SK-N-SH (cell line): ENCODE measurements around the gene OGG1. TPM values are rescaled to one million over a fixed set of nuclear protein-coding genes. Genes with fewer than 3 reads are reported as not detected.

ENCODE experiments used
- CTCF ChIA-PET: fragments of 300-600, 350-600 bp; formaldehyde crosslinking; extraction: SDS; loops from one replicate; lab custom pipeline; 2021; lab: Yijun Ruan, JAX
- POLR2A ChIA-PET: fragments of 350-600 bp; sonication (Branson Sonifier 250); formaldehyde crosslinking; extraction: SDS; loops from one replicate; lab custom pipeline; 2020; ENCODE audit warnings: antibody characterized with exemption, inconsistent platforms; lab: Yijun Ruan, JAX
- DNase-seq: peaks from one replicate; pipeline ENCODE4 v3.0.0; 2012
- H2AFZ ChIP-seq: fragments of 200-600 bp; sonication (generic); 2 replicates; pipeline ENCODE4 v1.8.1; 2016; ENCODE audit warnings: antibody characterized with exemption, mild to moderate bottlenecking, low read depth
- H3F3A ChIP-seq: fragments of 200-600 bp; sonication (generic); replicated peaks from 2 replicates; pipeline ENCODE3; 2016; ENCODE audit warnings: antibody characterized with exemption, mild to moderate bottlenecking; ENCODE audit not compliant: insufficient read depth
- H3K27ac ChIP-seq, 2 experiments: fragments of 200-500 bp in 1 of 2; fragments of 200-600 bp in 1 of 2; sonication (Bioruptor generic) in 1 of 2; sonication (generic), shearing (Covaris generic) in 1 of 2; 2 replicates each; pipeline versions ENCODE4 v1.5.1 to v1.6.1; 2014 to 2016; ENCODE audit warnings: low read depth in 2 of 2, inconsistent platforms in 1 of 2, low read length in 1 of 2, mild to moderate bottlenecking in 1 of 2, mixed read lengths in 1 of 2
- H3K27me3 ChIP-seq: fragments of 200-600 bp; sonication (generic), shearing (Covaris generic); 2 replicates; pipeline ENCODE4 v1.6.1; 2016; ENCODE audit warnings: mixed run types; ENCODE audit not compliant: insufficient read depth
- H3K36me3 ChIP-seq, 2 experiments: fragments of 200-500 bp in 1 of 2; fragments of 200-600 bp in 1 of 2; sonication (Bioruptor generic) in 1 of 2; sonication (generic) in 1 of 2; replicated peaks in 1 of 2; 2 replicates each; pipeline versions ENCODE3 to v1.5.1; 2014 to 2016; ENCODE audit warnings: low read length in 1 of 2, mild to moderate bottlenecking in 1 of 2; ENCODE audit not compliant: insufficient read depth in 2 of 2, control insufficient read depth in 1 of 2
- H3K4me1 ChIP-seq, 2 experiments: fragments of 200-500 bp in 1 of 2; fragments of 200-600 bp in 1 of 2; sonication (Bioruptor generic) in 1 of 2; sonication (generic), shearing (Covaris generic) in 1 of 2; 2 replicates each; pipeline versions ENCODE4 v1.5.1 to v1.6.1; 2014 to 2016; ENCODE audit warnings: low read depth in 1 of 2, low read length in 1 of 2, mixed run types in 1 of 2; ENCODE audit not compliant: insufficient read depth in 2 of 2, control insufficient read depth in 1 of 2
- H3K4me2 ChIP-seq: fragments of 200-600 bp; sonication (generic), shearing (Covaris generic); 2 replicates; pipeline ENCODE4 v1.6.1; 2017; ENCODE audit warnings: mixed run types
- H3K4me3 ChIP-seq, 2 experiments: fragments of 200-500 bp in 1 of 2; fragments of 200-600 bp in 1 of 2; sonication (Bioruptor generic) in 1 of 2; sonication (generic), shearing (Covaris generic) in 1 of 2; 2 replicates each; pipeline versions ENCODE4 v1.5.1 to v1.8.1; 2014 to 2016; ENCODE audit warnings: low read depth in 2 of 2, inconsistent platforms in 1 of 2, low read length in 1 of 2, mild to moderate bottlenecking in 1 of 2, mixed read lengths in 1 of 2, moderate library complexity in 1 of 2
- H3K79me2 ChIP-seq: fragments of 200-600 bp; sonication (generic); 2 replicates; pipeline ENCODE4 v1.8.1; 2017; ENCODE audit warnings: mild to moderate bottlenecking; ENCODE audit not compliant: insufficient read depth
- H3K9ac ChIP-seq: fragments of 200-600 bp; sonication (generic); 2 replicates; pipeline ENCODE4 v1.6.1; 2017; ENCODE audit warnings: mixed run types
- H3K9me2 ChIP-seq: fragments of 200-600 bp; sonication (generic); 2 replicates; pipeline ENCODE4 v1.6.1; 2017; ENCODE audit warnings: mixed run types
- H3K9me3 ChIP-seq: fragments of 200-600 bp; sonication (generic); 2 replicates; pipeline ENCODE4 v1.6.1; 2017; ENCODE audit warnings: mixed run types, mild to moderate bottlenecking, moderate library complexity
- H4K20me1 ChIP-seq: fragments of 200-600 bp; sonication (generic); 2 replicates; pipeline ENCODE4 v1.6.1; 2017; ENCODE audit warnings: mild to moderate bottlenecking, mixed run types; ENCODE audit not compliant: insufficient read depth
- CHD2 ChIP-seq: fragments of 150-350 bp; IDR thresholded peaks from 2 replicates; pipeline ENCODE4 v1.6.1; 2018; ENCODE audit warnings: low read length; ENCODE audit not compliant: partially characterized antibody
- ELF1 ChIP-seq: IDR thresholded peaks from 2 replicates; pipeline ENCODE4 v1.4.0; 2012
- EP300 ChIP-seq, 2 experiments: IDR thresholded peaks; 2 replicates each; pipeline versions ENCODE4 v1.4.0 to v1.6.1; 2012; ENCODE audit warnings: borderline replicate concordance in 1 of 2, low read depth in 1 of 2, low read length in 1 of 2
- FOSL2 ChIP-seq: IDR thresholded peaks from 2 replicates; pipeline ENCODE4 v1.4.0; 2012; ENCODE audit warnings: low read depth, mild to moderate bottlenecking, moderate library complexity, borderline replicate concordance
- FOXJ3 ChIP-seq: sonication (generic); formaldehyde crosslinking; IDR thresholded peaks from 2 replicates; pipeline ENCODE4 v1.5.1; 2020; ENCODE audit warnings: mild to moderate bottlenecking, missing genetic modification reagents
- FOXM1 ChIP-seq: IDR thresholded peaks from 2 replicates; pipeline ENCODE4 v1.4.0; 2012; ENCODE audit warnings: low read depth, mild to moderate bottlenecking
- GABPA ChIP-seq: IDR thresholded peaks from 2 replicates; pipeline ENCODE4 v1.4.0; 2012; ENCODE audit warnings: low read depth, mild to moderate bottlenecking
- GATA2 ChIP-seq: sonication (generic); formaldehyde crosslinking; IDR thresholded peaks from 2 replicates; pipeline ENCODE4 v1.5.0; 2020; ENCODE audit warnings: mild to moderate bottlenecking, missing genetic modification reagents
- JUND ChIP-seq: IDR thresholded peaks from 2 replicates; pipeline ENCODE4 v1.4.0; 2012
- MAX ChIP-seq: IDR thresholded peaks from 2 replicates; pipeline ENCODE4 v1.4.0; 2012; ENCODE audit warnings: low read depth
- MEF2A ChIP-seq: IDR thresholded peaks from 2 replicates; pipeline ENCODE4 v1.4.0; 2012; ENCODE audit warnings: low read depth, borderline replicate concordance
- MXI1 ChIP-seq: IDR thresholded peaks from 2 replicates; pipeline ENCODE4 v1.6.1; 2012; ENCODE audit warnings: mild to moderate bottlenecking, low read depth, low read length, improper control_type of control experiment
- NFIC ChIP-seq: IDR thresholded peaks from 2 replicates; pipeline ENCODE4 v1.4.0; 2012; ENCODE audit warnings: borderline replicate concordance
- NRF1 ChIP-seq: IDR thresholded peaks from 2 replicates; pipeline ENCODE4 v1.6.1; 2012; ENCODE audit warnings: low read depth, mild to moderate bottlenecking, low read length
- POLR2AphosphoS5 ChIP-seq: IDR thresholded peaks from 2 replicates; pipeline ENCODE4 v1.6.1; 2012; ENCODE audit warnings: low read depth, low read length
- RAD21 ChIP-seq: IDR thresholded peaks from 2 replicates; pipeline ENCODE4 v1.6.1; 2012; ENCODE audit warnings: mild to moderate bottlenecking, low read length
- RCOR1 ChIP-seq: fragments of 150-350 bp; IDR thresholded peaks from 2 replicates; pipeline ENCODE4 v1.6.1; 2017; ENCODE audit warnings: antibody characterized with exemption, low read length
- RFX5 ChIP-seq: IDR thresholded peaks from 2 replicates; pipeline ENCODE4 v1.6.1; 2012; ENCODE audit warnings: mild to moderate bottlenecking, improper control_type of control experiment, low read length
- RXRA ChIP-seq: IDR thresholded peaks from 2 replicates; pipeline ENCODE4 v1.4.0; 2012; ENCODE audit warnings: low read depth, mild to moderate bottlenecking, borderline replicate concordance
- SIN3A ChIP-seq: IDR thresholded peaks from 2 replicates; pipeline ENCODE4 v1.6.1; 2012; ENCODE audit warnings: low read depth, mild to moderate bottlenecking, low read length, moderate library complexity, borderline replicate concordance
- SMC3 ChIP-seq: IDR thresholded peaks from 2 replicates; pipeline ENCODE4 v1.6.1; 2012; ENCODE audit warnings: low read depth, low read length, improper control_type of control experiment
- TAF1 ChIP-seq: IDR thresholded peaks from 2 replicates; pipeline ENCODE4 v1.6.1; 2012; ENCODE audit warnings: low read depth, mild to moderate bottlenecking, low read length, moderate library complexity, borderline replicate concordance
- TCF12 ChIP-seq: IDR thresholded peaks from 2 replicates; pipeline ENCODE4 v1.4.0; 2012
- USF1 ChIP-seq: IDR thresholded peaks from 2 replicates; pipeline ENCODE4 v1.4.0; 2012; ENCODE audit warnings: low read depth, borderline replicate concordance
- ZBTB33 ChIP-seq: IDR thresholded peaks from 2 replicates; pipeline ENCODE4 v1.4.0; 2012; ENCODE audit warnings: low read depth, borderline replicate concordance
- WGBS: methylation state at CpG from one replicate; pipeline ENCODE4 v1.1.6; 2017; ENCODE audit warnings: low lambda C conversion rate; 5-methylcytosine and 5-hydroxymethylcytosine counted together
- polyA plus RNA-seq, 3 experiments: library from polyadenylated mRNA; depleted of rRNA; stranded (reverse); fragments of >200 nt; gene quantifications; 2 replicates each; pipeline ENCODE4 v1.2.3, GENCODE V29; 2012
- TF ChIP-seq, protein P1 (sequence below): IDR thresholded peaks from 2 replicates; pipeline ENCODE4; 2012
- TF ChIP-seq, protein P2 (sequence below): fragments of 150-350 bp; IDR thresholded peaks from 2 replicates; pipeline ENCODE4 v1.6.1; 2016; ENCODE audit warnings: mild to moderate bottlenecking, low read depth, low read length

Gene OGG1
- polyA plus RNA-seq (2012; rRNA removed): 26.8 and 30.9 TPM in 2 replicates
- 15.2 and 22.6 TPM in 2 replicates for polyA plus RNA-seq (2012; cell fraction: cytosol; rRNA removed)
- 48.8 and 49.9 TPM in 2 replicates for polyA plus RNA-seq (2012; cell fraction: nucleus; rRNA removed)

DNA sequence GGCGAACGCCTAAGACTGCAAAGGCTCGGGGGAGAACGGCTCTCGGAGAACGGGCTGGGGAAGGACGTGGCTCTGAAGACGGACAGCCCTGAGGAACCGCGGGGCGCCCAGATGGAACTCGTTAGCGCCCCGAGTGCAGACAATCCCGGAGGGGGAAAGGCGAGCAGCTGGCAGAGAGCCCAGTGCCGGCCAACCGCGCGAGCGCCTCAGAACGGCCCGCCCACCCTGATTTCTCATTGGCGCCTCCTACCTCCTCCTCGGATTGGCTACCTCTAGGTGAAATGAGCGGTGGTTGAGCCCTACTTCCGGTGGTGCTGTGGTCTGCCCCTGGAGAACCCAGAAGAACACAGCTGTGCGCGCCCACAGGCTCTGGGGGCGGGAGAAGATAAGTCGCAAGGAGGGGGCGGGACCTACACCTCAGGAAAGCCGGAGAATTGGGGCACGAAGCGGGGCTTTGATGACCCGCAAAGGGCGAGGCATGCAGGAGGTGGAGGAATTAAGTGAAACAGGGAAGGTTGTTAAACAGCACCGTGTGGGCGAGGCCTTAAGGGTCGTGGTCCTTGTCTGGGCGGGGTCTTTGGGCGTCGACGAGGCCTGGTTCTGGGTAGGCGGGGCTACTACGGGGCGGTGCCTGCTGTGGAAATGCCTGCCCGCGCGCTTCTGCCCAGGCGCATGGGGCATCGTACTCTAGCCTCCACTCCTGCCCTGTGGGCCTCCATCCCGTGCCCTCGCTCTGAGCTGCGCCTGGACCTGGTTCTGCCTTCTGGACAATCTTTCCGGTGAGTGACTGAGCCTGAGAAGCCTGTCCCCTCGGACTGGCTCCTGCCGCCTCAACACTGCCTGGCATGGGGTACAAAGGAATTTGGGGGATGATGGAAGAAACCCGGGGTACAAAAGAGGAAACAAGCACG is at the start of gene OGG1:
Gene OGG1 (plus strand): TSS at position 308 of the 911 bp plus-strand sequence. CDS start 335 bp downstream, at position 643.
- H3K9ac ChIP-seq: peak within 1 kb of the TSS; percentile 74
- H3F3A ChIP-seq: peaks cover 30% of the 10 kb centered on the region
- peak within 1 kb of the TSS; percentile 93 to 99 for H3K27ac ChIP-seq
- H3K9me2 ChIP-seq: no peaks in the 10 kb centered on the region
- peak within 1 kb of the TSS; percentile 79 to 99 for H3K4me3 ChIP-seq
- H3K4me1 ChIP-seq: peaks cover 17 to 24% of the 10 kb centered on the region in 2 experiments
- H4K20me1 ChIP-seq: no peaks in the 10 kb centered on the region
- H3K79me2 ChIP-seq: peaks cover 31% of the 10 kb centered on the region
- no peaks in the 10 kb centered on the region for H3K9me3 ChIP-seq
- WGBS: 1% methylated on average over 37 of the region's 60 CpGs
- no peaks in the 10 kb centered on the region for H3K27me3 ChIP-seq
- POLR2A ChIA-PET: interaction anchor here (0.6 to 3.3 kb wide), 16 partner anchors 12 to 387 kb away, joined by 3 to 22 read pairs (median 4); partner anchors contain the start of genes ARPC4, BRPF1, CAMK1 and MTMR14
- H2AFZ ChIP-seq: peak within 1 kb of the TSS; percentile 90
- peaks cover 37 to 48% of the 10 kb centered on the region in 2 experiments for H3K36me3 ChIP-seq
- peak within 1 kb of the TSS; percentile 97 for H3K4me2 ChIP-seq
- peak; percentile 97 for DNase-seq
- CTCF ChIA-PET: interaction anchor here (0.9 to 1.3 kb wide), 4 partner anchors 17 to 29 kb away, joined by 3 to 5 read pairs (median 4); partner anchors contain the start of gene BRPF1
- TF ChIP-seq NFIC (peak; percentile 91), SMC3 (peak; percentile 2; the same call in 1 of the 2 replicates), FOXJ3 (peak; percentile 58; the same call in 1 of the 2 replicates), ELF1 (peak; percentile 60), NRF1 (peak; percentile 52), FOXM1 (no peak), GATA2 (CRISPR knock-in tag) (no peak), TAF1 (peak; percentile 58; the same call in 1 of the 2 replicates), RXRA (no peak), POLR2AphosphoS5 (peak; percentile 72), RFX5 (no peak; the same call in 1 of the 2 replicates), EP300 (IDR thresholded peaks at IDR 0.05; ENCODE audit: borderline replicate concordance in 1 of 2, low read depth in 1 of 2, low read length in 1 of 2) (peak in 1 of 2 experiments; percentile 32; a peak in 2 of 4 replicates), RCOR1 (peak; percentile 35; the same call in 1 of the 2 replicates), GABPA (peak; percentile 76), USF1 (peak; percentile 10; the same call in 1 of the 2 replicates), FOSL2 (no peak), RAD21 (no peak), MEF2A (no peak), ZBTB33 (no peak), MAX (peak; percentile 83), TCF12 (peak; percentile 90), MXI1 (peak; percentile 92), CHD2 (peak; percentile 51), SIN3A (peak; percentile 59; the same call in 1 of the 2 replicates), JUND (no peak; the same call in 1 of the 2 replicates)
- TF ChIP-seq, protein P1, sequence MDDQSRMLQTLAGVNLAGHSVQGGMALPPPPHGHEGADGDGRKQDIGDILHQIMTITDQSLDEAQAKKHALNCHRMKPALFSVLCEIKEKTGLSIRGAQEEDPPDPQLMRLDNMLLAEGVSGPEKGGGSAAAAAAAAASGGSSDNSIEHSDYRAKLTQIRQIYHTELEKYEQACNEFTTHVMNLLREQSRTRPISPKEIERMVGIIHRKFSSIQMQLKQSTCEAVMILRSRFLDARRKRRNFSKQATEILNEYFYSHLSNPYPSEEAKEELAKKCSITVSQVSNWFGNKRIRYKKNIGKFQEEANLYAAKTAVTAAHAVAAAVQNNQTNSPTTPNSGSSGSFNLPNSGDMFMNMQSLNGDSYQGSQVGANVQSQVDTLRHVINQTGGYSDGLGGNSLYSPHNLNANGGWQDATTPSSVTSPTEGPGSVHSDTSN: peak; percentile 46
- TF ChIP-seq, protein P2, sequence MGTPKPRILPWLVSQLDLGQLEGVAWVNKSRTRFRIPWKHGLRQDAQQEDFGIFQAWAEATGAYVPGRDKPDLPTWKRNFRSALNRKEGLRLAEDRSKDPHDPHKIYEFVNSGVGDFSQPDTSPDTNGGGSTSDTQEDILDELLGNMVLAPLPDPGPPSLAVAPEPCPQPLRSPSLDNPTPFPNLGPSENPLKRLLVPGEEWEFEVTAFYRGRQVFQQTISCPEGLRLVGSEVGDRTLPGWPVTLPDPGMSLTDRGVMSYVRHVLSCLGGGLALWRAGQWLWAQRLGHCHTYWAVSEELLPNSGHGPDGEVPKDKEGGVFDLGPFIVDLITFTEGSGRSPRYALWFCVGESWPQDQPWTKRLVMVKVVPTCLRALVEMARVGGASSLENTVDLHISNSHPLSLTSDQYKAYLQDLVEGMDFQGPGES: no peak
